Effector memory CD8-positive, alpha-beta T cell (primary cell): ENCODE results near the gene DCDC2C.

Experiments
- ATAC-seq: fragments of 150-1000 bp; cut with Tn5 transposase; replicated peaks from 2 replicates; pipeline ENCODE4 v1.10.0; 2021; ENCODE audit warnings: mild to moderate bottlenecking, moderate library complexity
- DNase-seq, 3 experiments: peaks; one replicate each; pipeline ENCODE4 v3.0.0; 2021
- H3K27ac Mint-ChIP-seq, 2 donors: one replicate each; pipeline ENCODE4 v1.8.0; 2022; ENCODE audit warnings: mild to moderate bottlenecking in 2 of 2, mixed read lengths in 2 of 2, moderate library complexity in 2 of 2
- H3K27me3 Mint-ChIP-seq, 2 donors: one replicate each; pipeline ENCODE4 v1.8.0; 2022; ENCODE audit warnings: mixed read lengths in 2 of 2
- H3K36me3 Mint-ChIP-seq: one replicate; pipeline ENCODE4 v1.8.0; 2022; ENCODE audit warnings: mild to moderate bottlenecking, moderate library complexity, mixed read lengths; ENCODE audit not compliant: insufficient read depth
- H3K4me1 Mint-ChIP-seq, 2 donors: one replicate each; pipeline ENCODE4 v1.8.0; 2022; ENCODE audit warnings: low read depth in 2 of 2, mixed read lengths in 2 of 2
- H3K4me3 Mint-ChIP-seq, 2 donors: one replicate each; pipeline ENCODE4 v1.8.0; 2022; ENCODE audit warnings: mild to moderate bottlenecking in 2 of 2, mixed read lengths in 2 of 2, moderate library complexity in 2 of 2
- H3K9me3 Mint-ChIP-seq, 2 donors: one replicate each; pipeline ENCODE4 v1.8.0; 2022; ENCODE audit warnings: mixed read lengths in 2 of 2

Gene DCDC2C

DNA sequence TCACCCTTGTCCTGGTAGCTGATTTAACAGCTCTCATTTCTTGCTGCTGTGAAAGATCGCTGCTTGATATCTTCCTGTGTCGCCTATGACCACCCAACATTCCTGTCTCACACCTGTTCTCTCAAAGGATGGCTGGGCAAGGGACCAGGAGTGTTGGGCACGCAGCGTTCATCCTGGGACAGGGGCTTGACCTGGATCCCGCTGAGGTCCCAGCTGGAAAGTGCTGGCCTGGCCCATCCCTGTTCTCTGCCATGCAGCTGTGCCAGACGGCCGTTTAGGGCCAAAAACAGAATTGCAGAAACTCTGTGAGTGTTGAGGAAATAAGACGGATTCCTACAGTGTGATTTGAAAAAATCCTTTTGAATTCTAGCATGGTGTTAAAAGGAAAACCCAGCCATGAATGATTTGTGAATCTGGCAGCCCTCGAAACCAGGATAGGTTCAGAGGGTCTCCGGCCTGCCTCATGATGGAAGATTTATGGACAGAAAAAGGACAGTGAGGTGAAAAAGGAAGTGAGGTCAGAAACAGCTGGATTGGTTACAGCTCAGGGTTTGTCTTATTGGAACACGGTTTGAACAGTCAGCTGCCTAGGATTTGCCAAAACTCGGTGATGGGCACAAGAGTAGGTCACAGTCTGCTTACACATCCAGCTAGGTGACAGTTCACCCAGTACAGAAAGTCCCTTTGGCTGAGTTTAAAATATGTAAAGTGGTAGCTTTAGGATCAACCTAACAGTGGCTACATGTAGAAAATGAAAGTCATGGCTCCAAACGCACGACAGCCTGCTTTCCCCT is 164.8 kb downstream of the DCDC2C start:
- Mint-ChIP-seq H3K4me1 (no peaks in the 10 kb centered on the region), H3K27ac (no peak overlapping the region), H3K9me3 (peaks cover 0 to 2% of the 10 kb centered on the region in 2 donors), H3K27me3 (no peaks in the 10 kb centered on the region), H3K36me3 (no peaks in the 10 kb centered on the region), H3K4me3 (no peak overlapping the region)
- no peak for ATAC-seq
- no peak for DNase-seq

- peaks cover 0 to 2% of the 10 kb centered on the region in 2 donors for H3K9me3 Mint-ChIP-seq
- H3K36me3 Mint-ChIP-seq = no peaks in the 10 kb centered on the region
- DNase-seq = no peak
- no peak overlapping the region for H3K4me3 Mint-ChIP-seq
- ATAC-seq = no peak
- no peaks in the 10 kb centered on the region for H3K4me1 Mint-ChIP-seq
- H3K27ac Mint-ChIP-seq = no peak overlapping the region
- H3K27me3 Mint-ChIP-seq = no peaks in the 10 kb centered on the region
These were observed 166.8 kb downstream of the DCDC2C start for GRCh38 chr2:3870222-3870621.

GRCh38 chr2:3871002-3871401 is 167.6 kb downstream of the DCDC2C start:
- ATAC-seq = no peak
- H3K9me3 Mint-ChIP-seq = peaks cover 0 to 2% of the 10 kb centered on the region in 2 donors
- no peaks in the 10 kb centered on the region for H3K36me3 Mint-ChIP-seq
- H3K27ac Mint-ChIP-seq = no peak overlapping the region
- DNase-seq = no peak
- H3K4me3 Mint-ChIP-seq = no peak overlapping the region
- H3K27me3 Mint-ChIP-seq = no peaks in the 10 kb centered on the region
- no peaks in the 10 kb centered on the region for H3K4me1 Mint-ChIP-seq

GRCh38 chr2:3872451-3872850 is 169.1 kb downstream of the DCDC2C start:
- no peak overlapping the region for H3K27ac Mint-ChIP-seq
- no peaks in the 10 kb centered on the region for H3K27me3 Mint-ChIP-seq
- ATAC-seq = no peak

DNA sequence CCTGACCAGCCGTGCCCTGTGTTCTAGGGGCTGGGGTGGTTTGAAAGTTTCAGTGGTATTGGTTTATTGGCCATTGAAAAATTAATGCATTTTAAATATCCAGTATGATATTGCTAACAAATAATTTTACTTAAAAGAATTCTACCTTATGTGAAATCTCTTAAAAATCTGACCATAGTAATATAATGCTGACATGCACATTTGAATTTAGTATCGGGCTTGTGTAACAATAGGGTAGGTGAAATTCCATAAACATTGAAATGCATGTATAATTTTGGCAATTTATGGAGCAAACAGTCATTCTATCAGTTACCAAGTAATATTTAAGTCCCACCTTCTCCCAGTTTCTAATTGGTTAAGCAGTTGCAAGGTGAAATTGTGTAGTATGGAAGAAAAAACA is 170.5 kb downstream of the DCDC2C start:
- Mint-ChIP-seq H3K27me3 (no peaks in the 10 kb centered on the region), H3K4me1 (no peaks in the 10 kb centered on the region), H3K9me3 (peaks cover 2 to 7% of the 10 kb centered on the region in 2 donors), H3K4me3 (no peak overlapping the region), H3K27ac (no peak overlapping the region), H3K36me3 (no peaks in the 10 kb centered on the region)
- DNase-seq (no peak), ATAC-seq (no peak)

More at GRCh38 chr2:3872451-3872850, 169.1 kb downstream of the DCDC2C start:
- H3K36me3 Mint-ChIP-seq = no peaks in the 10 kb centered on the region
- no peaks in the 10 kb centered on the region for H3K4me1 Mint-ChIP-seq
- peaks cover 0 to 2% of the 10 kb centered on the region in 2 donors for H3K9me3 Mint-ChIP-seq
- H3K4me3 Mint-ChIP-seq = no peak overlapping the region
- no peak for DNase-seq

DNA sequence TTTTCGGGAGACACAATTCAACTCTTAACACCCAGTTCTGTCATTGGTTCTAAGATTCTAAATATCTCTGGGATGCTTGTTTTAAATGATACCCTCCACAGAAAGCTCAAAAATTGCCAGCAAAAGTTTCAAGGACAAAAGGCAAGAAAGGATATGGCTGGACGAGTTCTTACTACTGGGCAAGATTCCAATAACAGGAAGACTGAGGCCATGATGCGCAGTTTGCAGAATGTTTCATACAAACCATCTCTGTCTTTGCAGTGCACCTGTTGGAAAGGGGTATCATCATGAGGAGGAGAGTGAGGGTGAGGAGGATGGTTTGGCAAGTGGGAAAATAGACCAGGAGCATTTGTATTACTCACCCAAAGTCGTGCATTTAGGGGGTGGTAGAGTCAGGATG is 172.8 kb downstream of the DCDC2C start:
- peaks cover 2 to 11% of the 10 kb centered on the region in 2 donors for H3K9me3 Mint-ChIP-seq
- no peak for DNase-seq
- H3K4me3 Mint-ChIP-seq = no peak overlapping the region
- ATAC-seq = no peak
- H3K36me3 Mint-ChIP-seq = no peaks in the 10 kb centered on the region
- no peaks in the 10 kb centered on the region for H3K27me3 Mint-ChIP-seq
- H3K27ac Mint-ChIP-seq = no peak overlapping the region
- H3K4me1 Mint-ChIP-seq = no peaks in the 10 kb centered on the region

DNA sequence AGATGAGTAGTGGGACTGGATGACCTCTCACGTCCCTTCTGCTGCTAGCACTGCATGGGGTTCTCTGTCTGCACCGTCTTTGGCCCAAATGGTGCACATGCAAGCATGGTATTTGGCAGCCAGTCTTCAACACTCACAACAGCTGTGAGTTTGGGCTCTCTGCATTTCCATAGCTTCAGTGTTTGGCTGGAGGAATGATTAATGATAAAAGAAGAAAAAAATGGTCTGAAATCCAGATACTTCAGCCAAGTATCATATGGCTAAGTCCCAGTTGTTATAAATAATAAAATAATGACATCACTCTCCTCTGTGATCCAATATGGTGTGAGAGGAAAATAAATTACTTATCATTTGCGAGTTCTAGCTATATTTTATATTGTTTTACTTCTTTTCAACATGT is 173.3 kb downstream of the DCDC2C start:
- no peak overlapping the region for H3K4me3 Mint-ChIP-seq
- no peaks in the 10 kb centered on the region for H3K36me3 Mint-ChIP-seq
- peaks cover 4 to 11% of the 10 kb centered on the region in 2 donors for H3K9me3 Mint-ChIP-seq
- H3K4me1 Mint-ChIP-seq = no peaks in the 10 kb centered on the region
- ATAC-seq (no peak), DNase-seq (no peak)
- no peaks in the 10 kb centered on the region for H3K27me3 Mint-ChIP-seq
- H3K27ac Mint-ChIP-seq = no peak overlapping the region

- Mint-ChIP-seq H3K9me3 (peaks cover 7 to 15% of the 10 kb centered on the region in 2 donors), H3K36me3 (no peaks in the 10 kb centered on the region), H3K27me3 (no peaks in the 10 kb centered on the region), H3K4me1 (no peaks in the 10 kb centered on the region), H3K27ac (no peak overlapping the region), H3K4me3 (no peak overlapping the region)
- DNase-seq (no peak), ATAC-seq (no peak)
These were observed 182.6 kb downstream of the DCDC2C start for GRCh38 chr2:3885629-3886628.

DNA sequence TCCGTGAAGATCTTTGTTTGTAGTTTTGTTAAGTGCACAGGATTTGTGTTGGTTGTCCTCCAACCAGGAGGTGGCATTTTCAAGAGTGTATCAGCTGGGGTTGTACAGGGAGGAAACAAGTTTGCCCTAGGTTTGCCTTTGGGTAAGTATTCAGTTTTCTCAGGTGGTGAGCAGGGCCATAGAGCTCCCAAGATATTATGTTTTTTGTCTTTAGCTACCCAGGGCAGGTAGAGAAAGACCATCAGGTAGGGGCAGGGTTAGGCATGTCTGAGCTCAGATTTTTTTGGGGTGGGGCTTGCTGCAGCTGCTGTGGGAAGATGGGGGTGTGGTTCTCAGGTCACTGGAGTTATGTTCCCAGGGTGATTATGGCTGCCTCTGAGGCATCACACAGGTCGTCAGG is 191.6 kb downstream of the DCDC2C start:
- no peaks in the 10 kb centered on the region for H3K4me1 Mint-ChIP-seq
- no peak for DNase-seq
- H3K9me3 Mint-ChIP-seq = peaks cover 6 to 18% of the 10 kb centered on the region in 2 donors
- ATAC-seq = no peak
- H3K27me3 Mint-ChIP-seq = no peaks in the 10 kb centered on the region
- H3K4me3 Mint-ChIP-seq = no peak overlapping the region
- H3K36me3 Mint-ChIP-seq = peaks cover 2% of the 10 kb centered on the region
- H3K27ac Mint-ChIP-seq = no peak overlapping the region
